HG02973 (cell line): ENCODE results near the gene UTS2R.

Experiments
- ATAC-seq: cut with Tn5 transposase; IDR thresholded peaks from one replicate; pipeline ENCODE4 v1.9.1; 2021; ENCODE audit warnings: moderate library complexity; ENCODE audit not compliant: unreplicated experiment

The UTS2R gene

DNA sequence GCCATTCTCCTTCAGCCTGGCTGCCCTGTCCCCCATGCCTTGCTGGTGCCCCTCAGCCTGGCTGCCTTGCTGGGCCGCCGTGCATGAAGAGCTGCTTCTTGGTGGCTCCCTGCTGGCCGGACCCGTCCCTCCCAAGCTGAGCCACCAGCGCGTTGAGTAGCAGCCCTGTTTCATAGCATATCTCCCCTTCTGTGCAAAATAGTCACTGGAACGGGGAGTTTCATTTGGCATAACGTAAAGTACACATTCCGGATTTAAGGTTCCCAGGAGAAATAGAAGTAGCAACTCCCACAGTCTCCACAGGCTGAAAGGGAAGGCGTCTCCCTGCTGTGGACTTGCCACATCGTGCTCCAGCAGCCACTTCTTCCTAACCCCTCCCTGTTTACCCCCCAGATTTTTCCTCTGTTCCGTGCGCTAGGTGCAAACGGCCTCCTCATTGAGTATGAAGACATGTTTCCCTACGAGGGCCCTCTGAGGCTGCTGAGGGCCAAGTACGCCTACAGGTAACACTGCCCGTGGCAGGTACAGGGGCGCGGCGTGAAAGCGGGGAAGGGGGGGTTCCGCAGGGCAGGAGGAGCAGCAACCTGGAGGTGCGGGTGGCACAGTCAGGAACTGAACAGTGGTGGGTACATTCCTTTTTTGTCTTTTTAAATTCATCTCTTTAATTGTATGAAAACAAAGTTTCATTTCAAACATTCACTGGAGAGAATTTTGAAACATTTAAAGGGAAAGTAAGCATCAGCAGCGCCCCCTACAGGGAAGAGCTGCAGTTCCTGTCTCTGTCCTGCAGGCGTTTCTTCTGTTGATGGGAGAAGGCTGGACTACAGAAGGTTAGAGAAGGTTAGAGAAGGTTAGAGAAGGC lies 52.7 kb downstream of the UTS2R start:
- no peak for ATAC-seq

DNA sequence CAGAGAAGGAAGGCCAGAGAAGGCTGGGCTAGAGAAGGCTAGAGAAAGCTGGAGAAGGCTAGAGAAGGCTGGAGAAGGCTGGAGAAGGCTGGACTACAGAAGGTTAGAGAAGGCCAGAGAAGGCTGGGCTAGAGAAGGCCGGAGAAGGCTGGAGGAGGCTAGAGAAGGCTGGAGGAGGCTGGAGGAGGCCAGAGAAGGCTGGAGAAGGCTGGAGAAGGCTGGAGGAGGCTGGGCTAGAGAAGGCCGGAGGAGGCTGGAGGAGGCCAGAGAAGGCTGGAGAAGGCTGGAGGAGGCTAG lies 53.2 kb downstream of the UTS2R start:
- ATAC-seq = no peak
